ENCODE results near the gene UBXN6.

UBXN6 gene

GRCh38 chr19:4455719-4456475 is 1.7 kb downstream of the UBXN6 start:
- no peak for DNase-seq

GRCh38 chr19:4454747-4455718 is 2.6 kb downstream of the UBXN6 start:
- no peak for DNase-seq

DNA sequence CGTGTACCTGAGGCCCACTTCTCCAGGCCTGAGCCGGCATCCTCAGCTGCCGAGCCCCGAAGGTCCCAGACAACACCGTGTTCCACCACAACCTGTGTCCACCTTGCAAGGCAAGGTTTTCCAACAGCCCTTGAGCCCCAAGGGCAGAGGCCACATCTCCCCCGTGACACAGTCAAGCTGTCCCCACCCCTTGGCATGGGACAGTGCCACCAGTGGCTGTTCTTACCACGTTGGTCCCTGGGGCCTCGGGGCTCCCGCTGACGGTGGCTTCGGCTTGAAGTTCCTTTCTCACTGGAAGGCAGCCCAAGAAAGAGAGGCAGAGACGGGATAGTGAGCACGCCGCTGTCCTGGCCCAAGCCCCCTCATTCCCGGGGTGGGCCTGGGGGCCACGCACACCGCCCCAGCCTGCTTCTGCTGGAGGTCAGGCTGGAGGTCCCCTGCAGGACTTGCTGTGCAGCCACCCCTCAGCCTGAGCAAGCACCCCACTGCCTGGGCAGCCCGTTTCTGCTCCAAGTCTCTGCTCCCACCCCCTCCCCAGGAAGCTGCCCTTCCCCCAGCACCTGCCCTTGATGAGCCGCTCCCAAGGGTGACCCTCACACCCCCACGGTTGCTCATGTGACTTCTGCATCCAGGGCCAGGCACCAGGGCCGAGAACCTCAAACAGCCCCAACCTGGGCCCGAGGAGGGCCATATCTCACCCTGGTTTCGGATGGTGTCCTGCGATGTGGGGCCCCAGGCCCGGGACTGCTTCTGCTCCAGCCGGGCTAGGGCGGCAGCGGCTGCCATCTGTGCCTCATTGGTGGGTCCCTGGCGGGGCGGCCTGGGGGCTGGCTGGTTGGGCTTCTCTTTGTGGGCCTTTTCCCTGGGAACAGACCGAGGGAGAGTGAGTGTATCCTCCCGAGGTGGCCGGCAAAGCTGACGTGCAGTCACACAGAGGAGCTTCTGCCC is 4.1 kb downstream of the UBXN6 start:
- no peak for DNase-seq

- DNase-seq = no peak
These were observed 5.2 kb downstream of the UBXN6 start for GRCh38 chr19:4452230-4452990.

GRCh38 chr19:4449639-4450028 is 8.0 kb downstream of the UBXN6 start:
- DNase-seq = no peak

- no peak for DNase-seq
These were observed 8.5 kb downstream of the UBXN6 start for GRCh38 chr19:4449022-4449638.

- DNase-seq = no peak
These were observed 9.2 kb downstream of the UBXN6 start for GRCh38 chr19:4448147-4448985.

DNA sequence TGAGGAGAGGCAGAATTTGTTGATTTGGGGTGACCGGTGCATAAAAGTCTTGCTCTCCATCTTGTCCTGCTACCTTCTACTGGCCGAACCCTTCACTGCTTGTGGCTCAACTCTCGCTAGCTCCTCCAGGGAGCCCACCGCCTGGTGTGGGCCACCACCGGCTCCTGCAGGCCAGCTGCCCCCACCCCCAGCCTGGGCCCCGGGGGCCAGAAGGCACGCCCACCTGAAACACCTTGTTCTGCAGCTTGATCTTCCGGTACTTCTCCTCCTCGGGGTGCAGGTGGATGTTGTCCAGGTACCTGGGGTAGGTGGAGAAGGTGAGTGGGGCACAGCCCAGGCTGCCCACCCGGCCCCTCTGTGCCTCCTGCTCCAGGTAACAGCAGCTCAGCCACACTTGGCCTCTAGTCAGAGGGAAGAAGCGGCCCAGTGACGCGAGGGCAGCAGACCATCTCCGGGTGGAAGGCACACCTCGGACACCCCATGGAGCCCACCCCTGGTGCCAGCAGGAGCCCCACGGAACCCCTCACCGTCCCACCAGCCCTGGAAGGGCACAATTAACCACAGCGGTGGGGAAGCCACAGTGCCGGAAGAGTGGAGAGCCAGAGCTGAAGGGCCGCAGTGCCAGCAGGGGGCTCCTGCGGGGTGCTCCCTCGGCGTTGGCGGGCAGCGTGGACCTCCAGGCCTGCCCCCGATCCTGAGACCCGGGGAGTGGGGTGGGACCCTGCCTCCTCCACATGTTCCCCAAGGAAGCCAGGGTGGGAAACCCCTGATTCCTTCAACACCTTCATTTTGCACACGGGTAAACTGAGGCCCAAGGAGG is 10.1 kb downstream of the UBXN6 start:
- no peak for DNase-seq

DNA sequence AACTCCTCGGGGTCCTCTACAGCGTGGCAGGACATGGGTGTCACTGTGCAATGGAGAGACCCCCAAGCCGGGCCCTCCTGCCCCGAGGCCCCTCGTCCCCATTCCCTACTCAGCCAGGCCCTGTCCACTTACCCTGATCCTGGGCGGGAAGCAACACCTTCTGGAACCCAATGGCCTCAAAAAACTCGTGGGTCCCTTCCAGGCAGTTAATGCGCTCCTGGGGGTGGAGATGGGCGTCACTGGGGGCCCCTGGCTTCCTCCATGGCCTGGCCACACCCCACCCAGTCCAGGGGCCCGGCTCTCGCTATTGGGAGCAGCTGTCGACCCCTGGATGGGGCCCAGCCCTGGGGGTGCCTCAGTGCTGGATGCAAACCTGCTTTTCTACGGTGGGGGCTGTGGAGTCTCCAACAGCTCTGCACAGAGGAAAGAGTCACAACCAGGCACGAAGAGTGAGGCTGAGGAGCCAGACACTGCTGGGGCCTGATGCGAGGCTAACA is 10.8 kb downstream of the UBXN6 start:
- DNase-seq = no peak

GRCh38 chr19:4445963-4446703 is 11.5 kb downstream of the UBXN6 start:
- DNase-seq = no peak

DNA sequence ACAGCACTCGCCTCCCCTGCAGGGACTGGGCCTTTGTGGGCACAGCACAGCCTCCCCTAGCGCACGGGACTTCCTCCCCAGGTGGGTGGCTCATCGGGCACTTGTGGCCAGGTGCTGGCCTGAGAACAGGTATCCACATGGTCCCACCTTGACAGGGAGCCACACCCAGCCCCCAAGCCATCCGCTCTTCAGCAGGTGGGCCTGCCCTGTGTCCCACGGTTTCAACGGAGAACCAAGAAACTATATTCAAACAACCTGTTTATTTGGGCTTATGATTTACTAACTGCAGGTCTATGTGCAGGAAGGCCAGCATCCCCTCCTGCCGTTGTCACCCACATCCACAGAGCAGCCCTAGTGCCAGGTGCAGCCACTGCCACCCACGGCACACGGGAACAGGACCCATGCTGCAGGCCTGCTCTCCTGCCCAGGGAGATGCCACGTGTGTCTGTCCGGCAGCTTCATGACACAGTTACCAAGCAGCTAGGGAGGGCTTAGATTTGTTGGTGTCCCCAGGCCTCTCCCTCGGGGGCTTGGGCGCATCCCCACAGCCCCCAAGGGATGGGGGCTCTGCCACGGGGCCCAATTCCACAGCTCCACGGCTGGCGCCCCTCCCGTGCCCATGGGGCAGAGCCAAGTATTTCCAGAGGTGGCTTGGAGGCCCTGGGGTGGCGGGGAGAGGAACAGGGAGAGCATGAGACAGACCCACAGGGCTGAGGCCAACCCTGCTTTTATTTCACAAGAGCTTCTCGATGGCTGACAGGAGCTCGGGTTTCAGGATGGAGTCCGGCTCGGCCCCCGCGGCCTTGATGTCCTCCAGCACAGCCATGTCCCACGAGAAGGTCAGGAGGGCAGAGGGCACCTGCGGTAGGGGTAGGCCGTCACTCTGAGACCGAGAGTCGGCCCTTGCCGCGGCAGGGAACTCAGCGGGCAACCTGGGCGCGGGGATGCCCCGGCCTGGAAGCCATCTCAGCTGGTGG is 12.5 kb downstream of the UBXN6 start:
- DNase-seq = no peak

DNA sequence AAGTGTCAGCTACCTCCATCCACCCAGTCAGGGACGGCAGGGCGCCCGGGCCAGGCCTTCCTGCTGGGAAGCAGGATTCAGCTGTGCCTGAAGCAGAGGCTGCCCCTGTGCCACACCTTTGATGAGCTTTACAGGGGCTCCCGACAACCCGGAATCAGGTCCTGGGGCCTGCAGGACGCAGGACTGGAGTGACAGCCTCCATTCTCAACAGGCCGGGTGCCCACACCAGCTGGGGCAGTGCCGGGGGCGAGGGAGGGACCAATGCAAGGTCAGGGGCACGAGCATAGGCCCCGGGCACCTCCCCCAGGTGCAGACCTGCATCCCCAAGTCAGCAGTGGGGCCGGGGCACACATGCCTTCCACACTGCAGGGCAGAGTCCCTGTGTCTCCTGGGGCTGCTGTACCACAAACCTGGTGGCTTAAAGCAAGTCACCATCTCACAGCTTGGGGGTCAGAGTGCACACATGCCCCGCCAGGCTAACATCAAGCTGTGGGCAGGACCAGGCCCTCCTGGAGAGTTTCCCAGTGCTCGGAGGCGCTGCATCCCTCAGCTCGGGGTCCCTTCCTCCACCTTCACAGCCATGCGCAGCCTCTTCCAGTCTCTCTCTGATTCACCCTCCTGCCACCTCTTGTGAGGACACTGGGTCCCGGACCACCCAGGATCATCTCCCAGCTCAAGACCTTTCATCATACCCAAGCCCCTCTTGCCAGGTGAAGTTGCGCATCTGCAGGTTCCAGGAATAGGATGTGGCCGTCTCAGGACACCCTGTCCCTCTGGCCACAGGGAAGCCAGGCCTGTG is 13.4 kb downstream of the UBXN6 start:
- no peak for DNase-seq

GRCh38 chr19:4443188-4443587 is 14.4 kb downstream of the UBXN6 start:
- no peak for DNase-seq

GRCh38 chr19:4442819-4443146 is 14.8 kb downstream of the UBXN6 start:
- DNase-seq = no peak

- no peak for DNase-seq
These were observed 15.4 kb downstream of the UBXN6 start for GRCh38 chr19:4441994-4442818.

DNA sequence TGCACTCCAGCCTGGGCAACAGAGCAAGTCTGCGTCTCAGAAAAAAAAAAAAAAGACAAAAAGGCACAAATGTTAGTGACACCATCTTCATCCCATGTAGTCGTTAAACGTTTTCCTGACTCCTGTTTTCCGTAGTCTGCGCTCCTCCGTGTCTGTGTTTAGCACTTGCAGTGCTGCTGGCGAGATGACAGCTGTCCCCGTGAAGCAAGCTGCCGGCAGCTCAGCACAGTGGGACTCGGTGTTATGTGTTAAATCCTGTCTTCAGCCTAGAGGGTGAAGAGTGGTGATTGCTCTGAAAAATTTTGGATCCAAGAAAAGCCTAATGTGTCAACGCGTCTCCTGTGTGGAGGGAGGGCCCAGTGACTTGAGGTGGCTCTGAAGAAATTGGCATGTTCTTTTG is 18.4 kb downstream of the UBXN6 start:
- no peak for DNase-seq
